Muscle layer of colon (tissue), 2 donors: ENCODE data around the gene ADGRG2.
"Not testable (repeated sequence)": the region's sequence is repeated elsewhere in the genome, so short reads cannot be mapped to it uniquely, and the experiment has no call there.

Experiments
- H3K27ac ChIP-seq: one replicate; pipeline ENCODE4 v1.7.0; 2013; ENCODE audit warnings: low read depth, mild to moderate bottlenecking, low read length, moderate library complexity
- H3K27me3 ChIP-seq, 2 donors: one replicate each; pipeline ENCODE4 v1.7.0; 2013; ENCODE audit warnings: low read length in 2 of 2, mild to moderate bottlenecking in 2 of 2; ENCODE audit not compliant: insufficient read depth in 2 of 2, control insufficient read depth in 1 of 2
- H3K36me3 ChIP-seq: one replicate; pipeline ENCODE4 v1.7.0; 2013; ENCODE audit warnings: mild to moderate bottlenecking, low read length; ENCODE audit not compliant: insufficient read depth
- H3K4me1 ChIP-seq: one replicate; pipeline ENCODE4 v1.7.0; 2013; ENCODE audit warnings: mild to moderate bottlenecking, low read length; ENCODE audit not compliant: insufficient read depth
- H3K4me3 ChIP-seq, 2 donors: one replicate each; pipeline ENCODE4 v1.7.0; 2013; ENCODE audit warnings: low read length in 2 of 2, low read depth in 1 of 2, mild to moderate bottlenecking in 1 of 2, moderate library complexity in 1 of 2
- H3K9ac ChIP-seq: one replicate; pipeline ENCODE4 v1.7.0; 2013; ENCODE audit warnings: low read length
- H3K9me3 ChIP-seq: one replicate; pipeline ENCODE4 v1.7.0; 2013; ENCODE audit warnings: mild to moderate bottlenecking, low read length
- donor health status: abdominal sarcoma.
- donor health status: Adenocarcinoma of cecum.

Gene ADGRG2

DNA sequence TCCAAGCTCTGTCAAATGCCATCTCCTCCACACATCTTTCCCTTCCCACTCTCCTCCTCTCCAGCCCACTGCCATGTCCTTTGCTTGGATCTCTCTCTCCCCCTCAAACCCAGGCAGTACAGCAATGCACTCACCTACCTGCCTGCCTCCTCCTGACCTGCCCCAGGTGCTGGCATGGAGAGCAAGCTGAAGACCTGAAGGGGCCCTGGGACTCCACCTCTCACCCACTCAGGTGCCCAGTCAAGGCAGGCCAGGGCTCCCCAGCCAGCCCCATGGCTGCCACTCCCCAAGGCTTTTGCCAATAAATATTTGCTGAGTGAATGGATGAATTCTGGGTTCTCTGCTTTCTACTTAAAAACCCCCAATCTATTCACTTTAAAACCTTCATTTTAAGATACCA lies 125.7 kb downstream of the ADGRG2 start:
- Histone ChIP-seq H3K36me3 (no peaks in the 10 kb centered on the region), H3K4me1 (no peaks in the 10 kb centered on the region), H3K27me3 (peaks cover 0 to 3% of the 10 kb centered on the region in 2 donors), H3K9ac (no peak overlapping the region), H3K9me3 (no peaks in the 10 kb centered on the region), H3K27ac (no peak overlapping the region), H3K4me3 (no peak overlapping the region)

DNA sequence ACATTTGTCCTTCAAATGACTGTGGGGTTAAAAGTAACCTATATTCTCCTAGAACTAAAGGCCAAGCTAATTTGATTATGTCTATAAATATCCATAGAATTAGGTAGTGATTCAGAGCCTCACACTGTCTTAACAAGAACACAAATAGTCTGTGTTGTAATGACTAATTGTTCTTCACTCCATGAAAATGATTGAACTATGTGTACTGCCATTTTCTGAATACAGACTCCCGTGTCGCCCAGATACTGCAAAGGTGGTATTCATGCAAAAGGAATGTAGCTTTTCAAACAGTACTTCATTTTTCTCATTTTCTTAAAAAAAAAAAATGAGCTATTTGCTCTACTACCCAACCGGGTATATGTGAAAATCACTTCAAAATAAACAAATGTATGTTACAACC lies 127.0 kb downstream of the ADGRG2 start:
- Histone ChIP-seq H3K36me3 (no peaks in the 10 kb centered on the region), H3K27me3 (peaks cover 0 to 3% of the 10 kb centered on the region in 2 donors), H3K27ac (no peak overlapping the region), H3K9ac (no peak overlapping the region), H3K4me1 (no peaks in the 10 kb centered on the region), H3K4me3 (no peak overlapping the region), H3K9me3 (no peaks in the 10 kb centered on the region)

DNA sequence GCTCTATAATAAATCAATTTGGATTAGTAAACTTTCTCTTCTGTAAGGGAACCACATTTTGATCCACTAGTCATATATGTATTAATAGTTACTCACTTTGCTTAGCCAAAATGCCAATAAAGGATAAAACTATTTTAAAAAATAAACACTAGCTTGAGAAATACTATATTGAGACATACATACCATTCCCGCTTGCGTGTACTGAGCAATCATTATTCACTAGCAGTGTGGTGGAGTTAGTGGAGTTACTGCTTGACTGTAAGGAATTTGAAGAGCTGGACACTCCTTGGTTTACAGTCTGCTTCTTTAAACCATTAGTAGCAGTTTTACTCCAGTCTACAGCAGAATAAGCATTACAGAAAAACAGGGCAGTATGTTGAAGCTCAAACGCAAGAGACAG lies 127.6 kb downstream of the ADGRG2 start:
- Histone ChIP-seq H3K27me3 (peaks cover 0 to 3% of the 10 kb centered on the region in 2 donors), H3K27ac (no peak overlapping the region), H3K4me3 (no peak overlapping the region), H3K9me3 (no peaks in the 10 kb centered on the region), H3K4me1 (no peaks in the 10 kb centered on the region), H3K9ac (no peak overlapping the region), H3K36me3 (no peaks in the 10 kb centered on the region)

DNA sequence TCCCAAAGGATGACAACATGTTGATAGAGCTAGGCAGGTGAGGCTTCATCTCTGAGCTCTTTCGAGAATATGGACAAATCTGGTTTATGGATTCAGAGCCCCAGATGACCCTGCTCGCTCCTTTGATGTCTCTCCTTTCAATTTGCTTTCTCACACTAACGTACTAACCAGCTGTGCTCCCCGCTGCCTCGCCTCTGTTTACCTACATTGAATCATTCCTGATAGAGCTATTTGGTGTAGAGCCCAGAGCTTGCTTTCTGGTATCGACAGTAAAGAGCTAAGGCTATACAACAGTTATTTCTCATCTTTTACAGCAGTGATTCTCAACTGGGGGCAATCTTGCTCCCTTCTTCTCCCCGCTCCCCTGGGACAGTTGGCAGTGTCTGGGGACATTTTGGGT lies 129.4 kb downstream of the ADGRG2 start:
- H3K27ac ChIP-seq, result no peak overlapping the region
- no peaks in the 10 kb centered on the region for H3K36me3 ChIP-seq
- H3K9ac ChIP-seq, result no peak overlapping the region
- H3K27me3 ChIP-seq, result no peaks in the 10 kb centered on the region
- H3K4me1 ChIP-seq, result no peaks in the 10 kb centered on the region
- no peak overlapping the region for H3K4me3 ChIP-seq
- no peaks in the 10 kb centered on the region for H3K9me3 ChIP-seq

DNA sequence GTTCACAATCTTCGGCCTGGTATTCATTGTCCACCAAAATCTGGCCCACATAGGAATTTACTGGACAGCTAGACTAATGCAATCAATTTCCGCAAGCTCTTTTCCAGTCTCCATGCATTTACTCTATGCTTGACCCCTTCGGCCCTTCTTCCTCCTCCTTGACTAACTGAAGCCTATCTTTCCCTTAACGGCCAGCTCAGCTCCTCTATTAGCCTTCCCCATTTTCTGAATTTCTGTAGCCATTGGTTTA lies 137.2 kb downstream of the ADGRG2 start:
- H3K27ac ChIP-seq, result peak overlapping the region; percentile 50
- no peaks in the 10 kb centered on the region for H3K36me3 ChIP-seq
- H3K4me1 ChIP-seq, result peaks cover 4% of the 10 kb centered on the region
- H3K4me3 ChIP-seq, result peak overlapping the region; percentile 53 to 54
- H3K27me3 ChIP-seq, result peaks cover 0 to 9% of the 10 kb centered on the region in 2 donors
- H3K9me3 ChIP-seq, result no peaks in the 10 kb centered on the region
- peak overlapping the region; percentile 12 for H3K9ac ChIP-seq

DNA sequence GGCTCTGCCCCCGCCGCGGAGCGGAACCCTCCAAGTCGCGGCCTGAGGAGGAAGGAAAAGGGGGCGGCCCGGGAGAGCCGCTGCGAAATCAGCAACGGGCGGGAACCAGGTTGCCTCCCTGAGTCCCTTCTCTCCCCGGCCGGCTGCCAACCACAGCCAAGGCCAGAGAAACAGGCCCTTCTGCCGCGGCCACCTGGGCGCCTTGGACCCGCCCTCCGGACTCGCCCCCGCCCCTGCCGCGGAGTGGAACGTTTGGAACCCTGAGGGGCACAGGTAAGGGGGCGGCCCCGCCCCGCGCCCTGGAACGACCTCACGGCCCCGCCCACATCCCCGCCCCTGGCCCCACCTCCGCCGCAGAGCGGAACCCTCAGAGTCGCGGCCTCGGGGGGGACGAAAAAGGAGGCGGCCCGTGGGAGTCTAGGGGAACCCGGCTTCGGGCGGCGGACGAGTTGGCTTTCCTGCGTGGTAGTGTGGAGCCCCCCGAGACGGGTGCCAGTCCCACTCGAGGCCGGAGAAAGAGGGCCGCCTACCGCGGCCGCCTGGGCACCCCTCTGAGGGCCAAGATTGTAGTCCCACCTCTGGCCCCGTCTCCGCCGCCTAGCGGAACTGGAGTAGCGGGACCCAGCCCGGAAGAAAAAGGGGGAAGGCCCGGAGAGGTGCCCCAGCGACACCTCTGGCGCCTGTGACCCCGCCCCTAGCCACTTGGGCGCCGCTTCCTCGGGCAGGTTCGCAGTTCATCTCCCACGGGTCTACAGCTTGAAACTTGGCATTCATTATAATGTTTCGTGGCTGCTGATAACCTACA lies 137.7 kb downstream of the ADGRG2 start:
- peak overlapping the region; percentile 12 for H3K9ac ChIP-seq
- H3K27me3 ChIP-seq, result peaks cover 0 to 9% of the 10 kb centered on the region in 2 donors
- peak overlapping the region; percentile 66 for H3K27ac ChIP-seq

DNA sequence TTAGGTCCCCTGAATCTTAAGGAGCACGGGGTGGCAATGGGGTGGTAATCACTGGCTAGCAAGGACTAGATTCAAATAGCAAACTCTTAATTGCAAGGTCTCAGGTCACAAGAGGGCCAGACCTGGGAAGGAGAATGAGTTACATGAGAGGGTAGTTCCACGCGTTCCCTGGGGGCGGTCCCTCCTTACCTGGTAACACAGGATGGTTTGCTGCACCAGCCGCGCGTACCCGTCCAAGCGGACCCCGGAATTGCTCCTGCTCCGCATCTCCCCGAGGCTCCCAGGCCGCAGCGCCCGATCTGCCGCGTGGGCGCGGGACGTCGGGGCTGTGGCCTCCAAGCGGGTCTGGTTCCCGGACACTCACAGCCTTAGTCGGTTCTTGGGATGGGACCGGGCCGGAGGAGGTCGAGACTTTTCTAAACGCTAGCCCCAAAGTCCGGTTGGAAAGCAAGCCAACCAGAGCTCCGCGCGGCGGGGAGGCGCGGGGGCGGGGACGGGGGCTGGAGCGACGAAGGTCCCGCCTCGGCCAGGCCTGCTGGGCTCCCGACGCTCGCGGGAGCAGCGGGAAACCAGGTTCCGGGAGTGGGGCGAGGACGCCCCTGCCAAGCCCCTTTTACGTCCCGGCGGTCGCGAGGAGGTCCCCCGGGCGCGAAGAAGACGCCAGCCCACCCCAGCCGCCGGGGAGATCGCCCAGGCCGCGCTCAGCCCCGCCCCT lies 138.4 kb downstream of the ADGRG2 start, which contains the start of gene PHKA2:
TSS of gene PHKA2 (minus strand) at position 449 of the 715 bp plus-strand sequence. CDS start at position 267, 182 bp downstream.
- Histone ChIP-seq H3K4me1 (peaks cover 4% of the 10 kb centered on the region), H3K9me3 (no peaks in the 10 kb centered on the region), H3K27me3 (peaks cover 0 to 9% of the 10 kb centered on the region in 2 donors), H3K4me3 (peak within 1 kb of the TSS; percentile 53 to 54), H3K27ac (peak within 1 kb of the TSS; percentile 66), H3K36me3 (no peaks in the 10 kb centered on the region), H3K9ac (peak within 1 kb of the TSS; percentile 37)

More for the DNA sequence above, 137.7 kb downstream of the ADGRG2 start:
- Histone ChIP-seq H3K4me1 (peaks cover 4% of the 10 kb centered on the region), H3K9me3 (no peaks in the 10 kb centered on the region), H3K4me3 (peak overlapping the region; percentile 53 to 54), H3K36me3 (no peaks in the 10 kb centered on the region)

DNA sequence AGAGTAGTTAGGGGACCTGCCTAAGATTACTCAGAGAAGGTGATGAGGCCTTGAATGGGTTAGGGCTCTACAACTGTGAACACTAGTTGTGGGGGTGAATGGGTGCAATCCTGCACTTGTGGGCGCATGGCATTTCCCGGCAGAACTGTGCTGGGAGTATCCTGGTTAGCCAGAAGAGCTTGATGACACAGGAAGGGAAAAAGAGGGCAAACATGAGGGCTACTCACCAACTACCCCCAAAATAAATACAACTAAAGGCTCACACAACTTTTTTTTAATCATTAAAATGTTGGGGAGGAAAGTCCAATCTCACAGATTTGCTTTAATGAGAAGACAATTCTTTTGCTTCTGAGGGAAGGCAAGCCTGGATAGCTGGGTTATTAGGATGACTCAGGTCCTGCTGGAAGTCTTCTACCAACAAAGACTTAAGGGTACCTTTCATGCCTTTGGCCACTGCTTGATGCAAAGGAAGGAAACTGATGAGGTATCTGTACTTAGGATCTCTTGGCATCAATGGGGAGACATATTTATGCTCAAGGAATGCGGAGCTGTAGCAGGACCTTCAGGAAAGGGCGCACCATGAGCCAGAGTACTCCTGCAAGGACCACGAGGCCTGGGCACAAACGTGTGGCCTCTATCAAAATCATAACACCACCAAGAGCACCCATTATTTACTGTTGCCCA lies 141.0 kb downstream of the ADGRG2 start:
- H3K27me3 ChIP-seq, result peaks cover 0 to 9% of the 10 kb centered on the region in 2 donors
- no peak overlapping the region for H3K27ac ChIP-seq
- H3K9ac ChIP-seq, result no peak overlapping the region

DNA sequence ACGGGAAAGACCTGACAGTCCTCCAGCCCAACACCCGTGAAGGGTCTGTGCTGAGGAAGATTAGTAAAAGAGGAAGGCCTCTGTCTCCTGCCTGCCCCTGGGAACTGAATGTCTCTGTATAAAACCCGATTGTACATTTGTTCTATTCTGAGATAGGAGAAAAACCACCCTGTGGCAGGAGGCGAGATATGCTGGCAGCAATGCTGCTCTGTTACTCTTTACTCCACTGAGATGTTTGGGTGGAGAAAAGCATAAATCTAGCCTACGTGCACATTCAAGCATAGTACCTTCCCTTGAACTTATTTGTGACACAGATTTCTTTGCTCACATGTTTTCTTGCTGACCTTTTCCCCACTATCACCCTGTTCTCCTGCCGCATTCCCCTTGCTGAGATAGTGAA lies 142.0 kb downstream of the ADGRG2 start:
- not testable (repeated sequence) for H3K27me3 ChIP-seq, H3K27ac ChIP-seq, H3K4me1 ChIP-seq, H3K9ac ChIP-seq, H3K36me3 ChIP-seq, H3K4me3 ChIP-seq, H3K9me3 ChIP-seq

More for the DNA sequence above, 141.0 kb downstream of the ADGRG2 start:
- H3K9me3 ChIP-seq, result no peaks in the 10 kb centered on the region
- no peak overlapping the region for H3K4me3 ChIP-seq
- H3K4me1 ChIP-seq, result peaks cover 4% of the 10 kb centered on the region
- no peaks in the 10 kb centered on the region for H3K36me3 ChIP-seq

DNA sequence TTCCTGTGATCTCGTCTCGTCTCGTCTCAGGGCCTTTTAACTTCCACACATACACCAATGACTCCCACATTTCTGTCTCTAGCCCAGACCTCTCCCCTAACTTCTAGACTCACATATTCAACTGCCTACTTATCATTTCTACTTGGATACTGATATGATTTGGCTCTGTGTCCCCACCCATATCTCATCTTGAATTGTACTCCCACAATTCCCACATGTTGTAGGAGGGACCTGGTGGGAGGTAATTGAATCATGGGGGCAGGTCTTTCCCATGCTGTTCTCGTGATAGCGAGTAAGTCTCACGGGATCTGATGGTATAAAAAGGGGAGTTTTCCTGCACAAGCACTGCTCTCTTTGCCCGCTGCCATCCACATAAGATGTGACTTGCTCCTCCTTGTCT lies 147.3 kb downstream of the ADGRG2 start:
- no peaks in the 10 kb centered on the region for H3K27me3 ChIP-seq
- no peak overlapping the region for H3K27ac ChIP-seq
- H3K4me3 ChIP-seq, result no peak overlapping the region
- no peak overlapping the region for H3K9ac ChIP-seq
- H3K36me3 ChIP-seq, result no peaks in the 10 kb centered on the region
- H3K9me3 ChIP-seq, result no peaks in the 10 kb centered on the region
- no peaks in the 10 kb centered on the region for H3K4me1 ChIP-seq

DNA sequence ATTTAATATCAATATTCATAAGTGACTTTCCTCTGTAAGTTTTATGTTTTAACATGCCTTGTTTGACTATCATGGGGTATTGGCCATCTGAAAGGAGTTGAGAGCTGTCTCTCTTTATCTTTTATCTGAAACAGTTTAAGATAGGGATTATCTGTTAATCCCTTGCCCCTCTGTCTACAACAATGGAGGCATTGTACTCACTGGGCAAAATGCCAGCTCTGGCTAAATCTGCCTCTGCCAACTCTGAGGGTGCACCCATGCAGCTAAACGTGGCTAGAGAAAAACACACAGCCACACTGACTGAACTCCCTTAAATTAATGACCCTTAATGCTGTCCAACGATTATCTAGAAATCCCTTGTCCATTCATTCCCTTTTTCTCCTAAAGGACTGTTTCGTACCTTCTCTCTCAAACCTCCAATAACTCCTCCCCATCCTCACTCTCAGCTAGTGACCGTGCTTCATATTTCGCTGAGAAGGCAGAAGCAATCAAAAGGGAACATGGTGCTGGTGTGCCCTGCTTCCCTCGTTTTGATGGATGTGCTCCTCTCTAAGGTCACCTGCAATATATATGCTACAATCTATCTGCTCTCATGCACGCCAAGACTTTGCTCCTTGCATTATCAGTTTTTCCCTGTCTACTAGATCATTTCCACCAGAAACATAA lies 148.6 kb downstream of the ADGRG2 start:
- Histone ChIP-seq H3K27me3 (no peaks in the 10 kb centered on the region), H3K4me3 (no peak overlapping the region), H3K36me3 (no peaks in the 10 kb centered on the region), H3K9me3 (no peaks in the 10 kb centered on the region), H3K9ac (no peak overlapping the region), H3K27ac (no peak overlapping the region), H3K4me1 (no peaks in the 10 kb centered on the region)
